Fibroblast of lung (primary cell): ENCODE results near the gene NEK4. TPM values are rescaled to one million over a fixed set of nuclear protein-coding genes. Genes with fewer than 3 reads are reported as not detected.
"Not testable (repeated sequence)": the region's sequence is repeated elsewhere in the genome, so short reads cannot be mapped to it uniquely, and the experiment has no call there.

ENCODE experiments used
- DNase-seq, 2 donors: peaks; one replicate each; pipeline versions ENCODE4 v3.0.0 to v3.0.0-alpha.2; 2010; ENCODE audit warnings: low read depth in 2 of 2
- H2AFZ ChIP-seq: 2 replicates; pipeline ENCODE4 v1.5.1; 2012; ENCODE audit warnings: low read length, control low read depth, inconsistent platforms
- H3K27ac ChIP-seq: 2 replicates; pipeline ENCODE4 v1.5.1; 2011; ENCODE audit warnings: low read length, control low read depth; ENCODE audit not compliant: insufficient read depth
- H3K27me3 ChIP-seq: 2 replicates; pipeline ENCODE4 v1.5.1; 2011; ENCODE audit warnings: mild to moderate bottlenecking, low read length; ENCODE audit not compliant: control insufficient read depth, insufficient read depth
- H3K36me3 ChIP-seq: 2 replicates; pipeline ENCODE4 v1.5.1; 2011; ENCODE audit warnings: low read length; ENCODE audit not compliant: control insufficient read depth, insufficient read depth
- H3K4me1 ChIP-seq: 2 replicates; pipeline ENCODE4 v1.5.1; 2011; ENCODE audit warnings: low read length; ENCODE audit not compliant: control insufficient read depth, insufficient read depth; ENCODE audit errors: extremely low read depth
- H3K4me2 ChIP-seq: 2 replicates; pipeline ENCODE4 v1.5.1; 2011; ENCODE audit warnings: low read length, control low read depth; ENCODE audit not compliant: insufficient read depth; ENCODE audit errors: extremely low read depth
- H3K4me3 ChIP-seq, 4 experiments: fragments of 200-600 bp in 1 of 4; sonication (generic) in 1 of 4; replicated peaks in 1 of 4; 2 replicates each; pipeline ENCODE4 v1.5.1; 2011 to 2016; ENCODE audit warnings: low read length in 4 of 4, low read depth in 3 of 4, mild to moderate bottlenecking in 3 of 4, control low read depth in 2 of 4, inconsistent platforms in 1 of 4, mixed read lengths in 1 of 4; ENCODE audit not compliant: insufficient read depth in 1 of 4; ENCODE audit errors: control extremely low read depth in 1 of 4
- H3K79me2 ChIP-seq: 2 replicates; pipeline ENCODE4 v1.5.1; 2012; ENCODE audit warnings: mild to moderate bottlenecking, low read length, inconsistent platforms; ENCODE audit not compliant: control insufficient read depth, insufficient read depth
- H3K9ac ChIP-seq: 2 replicates; pipeline ENCODE4 v1.5.1; 2011; ENCODE audit warnings: mild to moderate bottlenecking, low read length, control low read depth; ENCODE audit not compliant: insufficient read depth
- H3K9me3 ChIP-seq: 2 replicates; pipeline ENCODE4 v1.5.1; 2012; ENCODE audit warnings: low read depth, low read length; ENCODE audit not compliant: control insufficient read depth, insufficient read depth
- H4K20me1 ChIP-seq: 2 replicates; pipeline ENCODE4 v1.5.1; 2011; ENCODE audit warnings: low read length; ENCODE audit not compliant: control insufficient read depth, insufficient read depth; ENCODE audit errors: extremely low read depth
- CTCF ChIP-seq, 2 donors: IDR thresholded peaks in 1 of 2; conservative IDR thresholded peaks in 1 of 2; 1 replicate in 1 of 2; 2 replicates in 1 of 2; pipeline ENCODE4 v1.5.1; 2011 to 2012; ENCODE audit warnings: low read length in 2 of 2, control low read depth in 1 of 2, inconsistent platforms in 1 of 2, low read depth in 1 of 2, mild to moderate bottlenecking in 1 of 2
- EZH2 ChIP-seq: IDR thresholded peaks from 2 replicates; pipeline ENCODE4 v1.5.1; 2012; ENCODE audit warnings: low read length, control low read depth, mild to moderate bottlenecking; ENCODE audit errors: missing control alignments
- polyA plus RNA-seq, 2 donors: library from polyadenylated mRNA; depleted of rRNA in 1 of 2; stranded (reverse) in 1 of 2; unstranded in 1 of 2; fragments of >200 nt; gene quantifications; 2 replicates each; pipeline ENCODE4 v1.2.1, GENCODE V29; 2011 to 2012; ENCODE audit warnings: missing spikeins in 1 of 2
- total RNA-seq: library from RNA; depleted of rRNA; stranded (reverse); fragments of >200 nt; gene quantifications from 2 replicates; pipeline ENCODE4 v1.2.1, GENCODE V29; 2014

Gene NEK4
- total and polyA plus RNA-seq, 2 donors (not counting 1 experiment from before 2014, with no cell fraction given) = 16.0 to 24.9 TPM

GRCh38 chr3:52679811-52680210 lies 90.9 kb downstream of the NEK4 start:
- Histone ChIP-seq H3K79me2 (peaks cover 46% of the 10 kb centered on the region), H3K27me3 (no peaks in the 10 kb centered on the region), H3K9me3 (no peaks in the 10 kb centered on the region), H3K36me3 (peaks cover 3% of the 10 kb centered on the region), H3K4me1 (peaks cover 15% of the 10 kb centered on the region), H2AFZ (no peak overlapping the region), H3K27ac (peak overlapping the region; percentile 34), H3K4me3 (no peak overlapping the region), H3K4me2 (no peak overlapping the region), H4K20me1 (no peaks in the 10 kb centered on the region), H3K9ac (no peak overlapping the region)
- TF ChIP-seq CTCF (conservative IDR thresholded peaks at IDR 0.05 in 1 of 2, IDR thresholded peaks at IDR 0.05 in 1 of 2; ENCODE audit: low read depth in 1 of 2, low read length in 2 of 2) (no peak), EZH2 (no peak)
- peak in 1 of 2 donors; percentile 61 for DNase-seq

GRCh38 chr3:52679199-52679538 lies 91.6 kb downstream of the NEK4 start:
- no peak for TF ChIP-seq CTCF (conservative IDR thresholded peaks at IDR 0.05 in 1 of 2, IDR thresholded peaks at IDR 0.05 in 1 of 2; ENCODE audit: low read depth in 1 of 2, low read length in 2 of 2)
- TF ChIP-seq EZH2 = no peak
- DNase-seq = peak in 1 of 2 donors; percentile 94

GRCh38 chr3:52678265-52679198 lies 92.2 kb downstream of the NEK4 start:
- H3K4me3 ChIP-seq = no peak overlapping the region
- no peak overlapping the region for H3K4me2 ChIP-seq
- peaks cover 34% of the 10 kb centered on the region for H3K79me2 ChIP-seq
- no peaks in the 10 kb centered on the region for H4K20me1 ChIP-seq
- H2AFZ ChIP-seq = no peak overlapping the region
- peaks cover 3% of the 10 kb centered on the region for H3K36me3 ChIP-seq
- peak overlapping the region; percentile 33 for H3K27ac ChIP-seq
- TF ChIP-seq EZH2 (no peak), CTCF (conservative IDR thresholded peaks at IDR 0.05 in 1 of 2, IDR thresholded peaks at IDR 0.05 in 1 of 2; ENCODE audit: low read depth in 1 of 2, low read length in 2 of 2) (no peak)
- DNase-seq = no peak
- H3K9me3 ChIP-seq = no peaks in the 10 kb centered on the region
- no peak overlapping the region for H3K9ac ChIP-seq
- no peaks in the 10 kb centered on the region for H3K27me3 ChIP-seq
- H3K4me1 ChIP-seq = peaks cover 12% of the 10 kb centered on the region

More at GRCh38 chr3:52679199-52679538, 91.6 kb downstream of the NEK4 start:
- H3K27ac ChIP-seq = peak overlapping the region; percentile 33
- H3K4me2 ChIP-seq = no peak overlapping the region
- peaks cover 3% of the 10 kb centered on the region for H3K36me3 ChIP-seq
- H3K79me2 ChIP-seq = peaks cover 40% of the 10 kb centered on the region
- H3K4me3 ChIP-seq = no peak overlapping the region
- H4K20me1 ChIP-seq = no peaks in the 10 kb centered on the region
- no peaks in the 10 kb centered on the region for H3K9me3 ChIP-seq
- H3K4me1 ChIP-seq = peaks cover 15% of the 10 kb centered on the region
- H3K27me3 ChIP-seq = no peaks in the 10 kb centered on the region
- H3K9ac ChIP-seq = no peak overlapping the region
- H2AFZ ChIP-seq = no peak overlapping the region

GRCh38 chr3:52676201-52676600 lies 94.5 kb downstream of the NEK4 start:
- not testable (repeated sequence) for H3K27ac ChIP-seq, H4K20me1 ChIP-seq, H3K4me2 ChIP-seq, H3K27me3 ChIP-seq, H3K4me3 ChIP-seq, H2AFZ ChIP-seq, H3K9me3 ChIP-seq, H3K36me3 ChIP-seq, DNase-seq, H3K9ac ChIP-seq, H3K4me1 ChIP-seq
- peaks cover 21% of the 10 kb centered on the region for H3K79me2 ChIP-seq
